ENCODE measurements around the gene TCF7L1. TPM values are rescaled to one million over a fixed set of nuclear protein-coding genes. Genes with fewer than 3 reads are reported as not detected.

The TCF7L1 gene
- total RNA-seq, 1 donor from 2014 or later = 30.8 TPM

GRCh38 chr2:85340034-85340892, 207.1 kb downstream of the TCF7L1 start:
- Mint-ChIP-seq H3K27ac (ENCODE audit: unreplicated experiment) (no peak overlapping the region), H3K36me3 (ENCODE audit: low read depth, unreplicated experiment) (peaks cover 17% of the 10 kb centered on the region), H3K4me1 (ENCODE audit: low read depth, unreplicated experiment) (peaks cover 5% of the 10 kb centered on the region), H3K27me3 (ENCODE audit: low read depth, unreplicated experiment) (no peaks in the 10 kb centered on the region), H3K9me3 (ENCODE audit: unreplicated experiment) (no peaks in the 10 kb centered on the region), H3K4me3 (ENCODE audit: unreplicated experiment) (no peak overlapping the region)
- H4K20me1 ChIP-seq (ENCODE audit: insufficient read depth, low read length) = no peaks in the 10 kb centered on the region
- H3K4me2 ChIP-seq (ENCODE audit: low read length) = peak overlapping the region; percentile 71
- peaks cover 3% of the 10 kb centered on the region for H3K4me1 ChIP-seq (ENCODE audit: insufficient read depth, low read length)
- peak overlapping the region; percentile 2 for H2AFZ ChIP-seq (ENCODE audit: low read depth, low read length)
- H3K9ac ChIP-seq (ENCODE audit: low read length) = no peak overlapping the region
- peaks cover 2% of the 10 kb centered on the region for H3K36me3 ChIP-seq (ENCODE audit: insufficient read depth, low read length)
- TF ChIP-seq EZH2 (IDR thresholded peaks at IDR 0.05; ENCODE audit: insufficient read depth, low read length) (no peak), CTCF (IDR thresholded peaks at IDR 0.05; ENCODE audit: insufficient read depth, low read depth, low read length) (no peak)
- H3K9me3 ChIP-seq (ENCODE audit: insufficient read depth, low read depth, low read length) = no peaks in the 10 kb centered on the region
- H3K4me3 ChIP-seq (ENCODE audit: insufficient read depth, low read depth, low read length) = no peak overlapping the region
- no peak overlapping the region for H3K27ac ChIP-seq (ENCODE audit: low read depth, low read length)
- H3K79me2 ChIP-seq (ENCODE audit: insufficient read depth, low read length) = no peaks in the 10 kb centered on the region
- DNase-seq (ENCODE audit: low read depth) (no peak), FAIRE-seq (no peak)
- peaks cover 4% of the 10 kb centered on the region for H3K27me3 ChIP-seq (ENCODE audit: insufficient read depth, low read length)

- FAIRE-seq = no peak
- Histone ChIP-seq H3K27me3 (ENCODE audit: insufficient read depth, low read length) (peaks cover 4% of the 10 kb centered on the region), H3K36me3 (ENCODE audit: insufficient read depth, low read length) (peaks cover 2% of the 10 kb centered on the region), H3K9me3 (ENCODE audit: insufficient read depth, low read depth, low read length) (no peaks in the 10 kb centered on the region), H2AFZ (ENCODE audit: low read depth, low read length) (no peak overlapping the region), H3K27ac (ENCODE audit: low read depth, low read length) (no peak overlapping the region), H3K9ac (ENCODE audit: low read length) (no peak overlapping the region), H4K20me1 (ENCODE audit: insufficient read depth, low read length) (no peaks in the 10 kb centered on the region), H3K4me1 (ENCODE audit: insufficient read depth, low read length) (peaks cover 3% of the 10 kb centered on the region), H3K79me2 (ENCODE audit: insufficient read depth, low read length) (no peaks in the 10 kb centered on the region), H3K4me3 (ENCODE audit: insufficient read depth, low read depth, low read length) (no peak overlapping the region), H3K4me2 (ENCODE audit: low read length) (no peak overlapping the region)
- Mint-ChIP-seq H3K9me3 (ENCODE audit: unreplicated experiment) (no peaks in the 10 kb centered on the region), H3K4me1 (ENCODE audit: low read depth, unreplicated experiment) (peaks cover 5% of the 10 kb centered on the region), H3K27me3 (ENCODE audit: low read depth, unreplicated experiment) (no peaks in the 10 kb centered on the region), H3K27ac (ENCODE audit: unreplicated experiment) (no peak overlapping the region), H3K4me3 (ENCODE audit: unreplicated experiment) (no peak overlapping the region), H3K36me3 (ENCODE audit: low read depth, unreplicated experiment) (peaks cover 17% of the 10 kb centered on the region)
- TF ChIP-seq EZH2 (IDR thresholded peaks at IDR 0.05; ENCODE audit: insufficient read depth, low read length) (no peak), CTCF (IDR thresholded peaks at IDR 0.05; ENCODE audit: insufficient read depth, low read depth, low read length) (no peak)
- no peak for DNase-seq (ENCODE audit: low read depth)
These were observed 208.3 kb downstream of the TCF7L1 start for GRCh38 chr2:85341269-85342029.

Data from astrocyte (in vitro differentiated cells and primary cell).